Testis (tissue), 3 donors: Measurements from ENCODE around the gene CFAP54. TPM values are rescaled to one million over a fixed set of nuclear protein-coding genes. Genes with fewer than 3 reads are reported as not detected.
"Not testable (repeated sequence)": the region's sequence is repeated elsewhere in the genome, so short reads cannot be mapped to it uniquely, and the experiment has no call there.

ENCODE experiments used
- DNase-seq: peaks from one replicate; pipeline ENCODE4 v3.0.0-alpha.2; 2019
- H3K27ac ChIP-seq, 2 donors: fragments of 200-600 bp; sonication (generic); one replicate each; pipeline ENCODE4 v1.5.1; 2019
- H3K27me3 ChIP-seq: fragments of 200-600 bp; sonication (generic); one replicate; pipeline ENCODE4 v1.5.1; 2019
- H3K36me3 ChIP-seq: fragments of 200-600 bp; sonication (generic); one replicate; pipeline ENCODE4 v1.5.1; 2017; ENCODE audit warnings: low read depth; ENCODE audit errors: missing control alignments
- H3K4me1 ChIP-seq: fragments of 200-600 bp; sonication (generic); one replicate; pipeline ENCODE4 v1.5.1; 2019
- H3K4me3 ChIP-seq, 2 donors: fragments of 200-600 bp; sonication (generic); one replicate each; pipeline ENCODE4 v1.5.1; 2017 to 2019
- H3K9me3 ChIP-seq: fragments of 200-600 bp; sonication (generic); one replicate; pipeline ENCODE4 v1.5.1; 2017
- CTCF ChIP-seq, 3 experiments: fragments of 450-650 bp in 2 of 3; fragments of 200-600 bp in 1 of 3; sonication (generic) in 1 of 3; IDR thresholded peaks; one replicate each; pipeline ENCODE4 v1.5.1; 2016 to 2019; ENCODE audit warnings: antibody characterized with exemption in 3 of 3, mild to moderate bottlenecking in 2 of 3, moderate library complexity in 1 of 3
- POLR2A ChIP-seq: fragments of 450-650 bp; IDR thresholded peaks from one replicate; pipeline ENCODE4 v1.6.1; 2017; ENCODE audit warnings: antibody characterized with exemption, mild to moderate bottlenecking, moderate library complexity
- WGBS, 2 donors: methylation state at CpG; one replicate each; pipeline ENCODE4 v1.1.5; 2018; 5-methylcytosine and 5-hydroxymethylcytosine counted together
- intact Hi-C: fragments of 100-400 bp; cut with DNase I; formaldehyde crosslinking; loops from one replicate; pipeline ENCODE4 v1.15.1; 2023; ENCODE audit warnings: low total_unique reads
- polyA plus RNA-seq: library from polyadenylated mRNA; stranded (reverse); fragments of 350-450 nt; fragmentation: Illumina TruSeq; extraction: RNeasy Lipid Tissue Mini Kit (QIAGEN cat#74804); gene quantifications from one replicate; pipeline ENCODE4 v1.2.3, GENCODE V29; 2014; ENCODE audit warnings: low read depth, low replicate concordance; ENCODE audit not compliant: insufficient read depth
- total RNA-seq, 2 donors: library from RNA; depleted of rRNA; stranded (reverse); fragments of >200 nt; gene quantifications; one replicate each; pipeline ENCODE4 v1.2.3, GENCODE V29; 2016

CFAP54 gene
- total and polyA plus RNA-seq, 3 donors from 2014 or later = 8.4 to 36.9 (median 14.4) TPM

GRCh38 chr12:96454396-96454795, 35.0 kb upstream of the CFAP54 start:
- H3K36me3 ChIP-seq = no peaks in the 10 kb centered on the region
- no peaks in the 10 kb centered on the region for H3K27me3 ChIP-seq
- intact Hi-C loops = no loop called here
- H3K9me3 ChIP-seq = no peaks in the 10 kb centered on the region
- no peaks in the 10 kb centered on the region for H3K4me1 ChIP-seq
- no peak overlapping the region for H3K4me3 ChIP-seq
- no peak overlapping the region for H3K27ac ChIP-seq
- TF ChIP-seq POLR2A (no peak), CTCF (IDR thresholded peaks at IDR 0.05) (no peak)
- DNase-seq = no peak

- no peaks in the 10 kb centered on the region for H3K9me3 ChIP-seq
- intact Hi-C loops = no loop called here
- TF ChIP-seq POLR2A (no peak), CTCF (IDR thresholded peaks at IDR 0.05) (no peak)
- no peak overlapping the region for H3K27ac ChIP-seq
- WGBS, 2 donors = 82 to 86% methylated on average over 5 of the region's 5 CpGs
- H3K27me3 ChIP-seq = no peaks in the 10 kb centered on the region
- no peaks in the 10 kb centered on the region for H3K36me3 ChIP-seq
- DNase-seq = no peak
- no peak overlapping the region for H3K4me3 ChIP-seq
- H3K4me1 ChIP-seq = no peaks in the 10 kb centered on the region
Observed at GRCh38 chr12:96456265-96456974, 33.0 kb upstream of the CFAP54 start.

- no peak for DNase-seq
- 77 to 87% methylated on average over 4 of the region's 4 CpGs for WGBS, 2 donors
- Histone ChIP-seq H3K27ac (no peak overlapping the region), H3K4me3 (no peak overlapping the region), H3K27me3 (no peaks in the 10 kb centered on the region), H3K9me3 (no peaks in the 10 kb centered on the region), H3K4me1 (no peaks in the 10 kb centered on the region), H3K36me3 (no peaks in the 10 kb centered on the region)
- no peak for TF ChIP-seq POLR2A
- no peak for TF ChIP-seq CTCF (IDR thresholded peaks at IDR 0.05)
- intact Hi-C loops = no loop called here
Observed at GRCh38 chr12:96457191-96457930, 32.0 kb upstream of the CFAP54 start.

GRCh38 chr12:96459281-96459680, 30.1 kb upstream of the CFAP54 start:
- H3K9me3 ChIP-seq, H3K36me3 ChIP-seq, intact Hi-C loops, H3K27me3 ChIP-seq, DNase-seq, H3K4me1 ChIP-seq, H3K4me3 ChIP-seq, H3K27ac ChIP-seq: not testable (repeated sequence)
- 90 to 95% methylated on average over 6 of the region's 6 CpGs for WGBS, 2 donors

GRCh38 chr12:96462571-96463280, 26.7 kb upstream of the CFAP54 start:
- no peaks in the 10 kb centered on the region for H3K9me3 ChIP-seq
- H3K27ac ChIP-seq = no peak overlapping the region
- no peaks in the 10 kb centered on the region for H3K36me3 ChIP-seq
- 75 to 76% methylated on average over 7 of the region's 7 CpGs for WGBS, 2 donors
- DNase-seq = no peak
- H3K4me1 ChIP-seq = no peaks in the 10 kb centered on the region
- intact Hi-C loops = no loop called here
- no peak for TF ChIP-seq POLR2A
- TF ChIP-seq CTCF (IDR thresholded peaks at IDR 0.05) = no peak
- H3K27me3 ChIP-seq = no peaks in the 10 kb centered on the region
- H3K4me3 ChIP-seq = no peak overlapping the region
